ENCODE measurements around the gene RGS8.

DNA sequence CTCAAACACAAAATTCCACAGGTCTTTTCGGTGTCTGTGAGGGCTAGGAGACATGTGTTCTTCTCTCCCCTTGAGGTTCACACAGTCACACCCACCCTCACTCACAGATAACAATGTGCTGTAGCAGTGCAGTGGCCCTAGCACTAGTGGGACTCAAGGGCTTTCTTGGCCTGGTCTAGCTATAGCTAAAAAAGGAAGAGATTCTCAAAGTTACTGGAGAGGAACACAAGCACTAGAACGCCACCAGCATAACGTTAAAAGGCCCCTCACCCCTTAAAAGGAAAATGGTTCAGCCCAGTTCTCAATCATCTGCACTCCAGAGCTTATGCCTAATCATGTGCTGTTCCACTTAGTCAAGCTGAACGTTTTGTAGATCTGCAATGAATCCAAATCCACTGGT, 39.5 kb downstream of the RGS8 start:
- TF ChIP-seq POLR2A (IDR thresholded peaks at IDR 0.05; ENCODE audit: low read depth, low read length) (no peak), POLR2AphosphoS5 (IDR thresholded peaks at IDR 0.05; ENCODE audit: low read depth, low read length) (no peak), TAF1 (IDR thresholded peaks at IDR 0.05; ENCODE audit: borderline replicate concordance, low read depth, low read length) (no peak)

All from GM12892 (cell line).